Ascending aorta (tissue), 2 donors: ENCODE results near the gene SPDYE16. TPM values are rescaled to one million over a fixed set of nuclear protein-coding genes. Genes with fewer than 3 reads are reported as not detected.
"Not testable (repeated sequence)": the region's sequence is repeated elsewhere in the genome, so short reads cannot be mapped to it uniquely, and the experiment has no call there.

Experiments
- DNase-seq, 2 donors: peaks; one replicate each; pipeline ENCODE4 v3.0.0-alpha.2; 2019; ENCODE audit warnings: low spot score in 2 of 2
- H3K27ac ChIP-seq, 2 donors: fragments of 200-600 bp; sonication (generic); one replicate each; pipeline ENCODE4 v1.5.1; 2016 to 2017; ENCODE audit warnings: mild to moderate bottlenecking in 1 of 2
- H3K27me3 ChIP-seq: fragments of 200-600 bp; sonication (generic); one replicate; pipeline ENCODE4 v1.5.1; 2017
- H3K36me3 ChIP-seq, 2 donors: fragments of 200-600 bp; sonication (generic); one replicate each; pipeline ENCODE4 v1.5.1; 2016
- H3K4me1 ChIP-seq, 2 donors: fragments of 200-600 bp; sonication (generic); one replicate each; pipeline ENCODE4 v1.5.1; 2016 to 2017; ENCODE audit warnings: mild to moderate bottlenecking in 1 of 2
- H3K4me3 ChIP-seq, 2 donors: fragments of 200-600 bp; sonication (generic); one replicate each; pipeline ENCODE4 v1.5.1; 2016 to 2017; ENCODE audit warnings: mild to moderate bottlenecking in 1 of 2
- H3K9me3 ChIP-seq, 2 donors: fragments of 200-600 bp; sonication (generic); one replicate each; pipeline ENCODE4 v1.5.1; 2016
- intact Hi-C: fragments of 100-400 bp; cut with DNase I; formaldehyde crosslinking; loops from one replicate; pipeline ENCODE4 v1.15.1; 2023
- total RNA-seq: library from RNA; depleted of rRNA; stranded (reverse); fragments of >200 nt; gene quantifications from one replicate; pipeline ENCODE4 v1.1.0, GENCODE V29; 2016
- TF ChIP-seq, protein P1 (sequence below), 3 experiments: fragments of 200-600 bp in 2 of 3; fragments of 450-650 bp in 1 of 3; sonication (generic) in 2 of 3; IDR thresholded peaks; one replicate each; pipeline ENCODE4 v1.5.1; 2016 to 2019; ENCODE audit warnings: antibody characterized with exemption in 3 of 3, mild to moderate bottlenecking in 1 of 3, moderate library complexity in 1 of 3

Gene SPDYE16
- total RNA-seq, 1 donor from 2014 or later, result not detected

DNA sequence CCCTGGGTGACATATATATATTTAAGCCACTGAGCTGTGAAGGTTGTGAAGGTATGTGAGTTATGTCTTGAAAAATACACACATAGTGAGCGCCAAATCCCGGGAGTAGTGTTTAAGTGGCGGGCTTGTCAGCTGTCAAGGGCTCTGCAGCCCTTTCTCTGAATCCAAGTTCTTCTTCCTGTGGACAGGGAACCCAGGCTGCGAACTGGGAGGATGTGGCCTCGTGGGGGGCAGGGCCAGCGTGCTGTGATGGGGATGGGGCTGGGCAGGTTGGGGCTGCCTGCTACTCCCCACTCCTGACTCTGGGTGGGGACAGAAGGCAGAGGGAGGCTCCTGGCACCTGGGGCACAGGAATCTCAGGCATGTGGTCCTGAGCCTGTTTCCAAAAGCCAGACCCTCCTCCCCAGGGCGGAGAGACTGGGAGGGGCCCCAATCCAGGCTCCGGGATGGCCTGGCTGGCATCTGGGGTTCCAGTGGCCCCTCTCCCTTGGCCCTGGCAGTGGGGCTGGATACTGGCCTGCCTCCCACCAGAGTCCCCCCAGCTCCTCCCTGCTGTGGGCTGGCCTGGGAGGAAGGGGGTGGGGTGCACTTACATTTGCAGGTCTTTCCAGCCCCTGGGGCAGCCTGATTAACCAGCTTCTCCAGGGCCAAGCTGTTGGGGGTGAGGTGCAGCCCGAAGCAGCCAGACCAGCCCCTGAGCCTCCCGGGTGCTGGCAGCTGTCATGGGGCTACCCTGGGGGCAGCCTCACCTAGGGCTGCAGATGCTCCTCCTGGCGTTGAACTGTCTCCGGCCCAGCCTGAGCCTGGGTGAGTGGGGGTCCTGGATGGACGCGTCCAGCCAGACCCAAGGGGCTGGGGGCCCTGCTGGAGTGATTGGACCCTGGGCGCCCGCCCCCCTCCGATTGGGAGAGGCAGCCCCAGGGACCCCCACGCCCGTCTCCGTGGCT lies 32.9 kb downstream of the SPDYE16 start, which contains the start of gene UPK3B:
Gene UPK3B (plus strand): TSS at position 622 of the 947 bp plus-strand sequence. CDS start 101 bp downstream, at position 723.
- intact Hi-C loops, result no loop called here
- Histone ChIP-seq H3K27ac (no peak within 1 kb of the TSS), H3K4me1 (no peaks in the 10 kb centered on the region), H3K36me3 (peaks cover 10 to 12% of the 10 kb centered on the region in 2 donors), H3K27me3 (no peaks in the 10 kb centered on the region), H3K9me3 (no peaks in the 10 kb centered on the region), H3K4me3 (no peak within 1 kb of the TSS)
- TF ChIP-seq, protein P1, sequence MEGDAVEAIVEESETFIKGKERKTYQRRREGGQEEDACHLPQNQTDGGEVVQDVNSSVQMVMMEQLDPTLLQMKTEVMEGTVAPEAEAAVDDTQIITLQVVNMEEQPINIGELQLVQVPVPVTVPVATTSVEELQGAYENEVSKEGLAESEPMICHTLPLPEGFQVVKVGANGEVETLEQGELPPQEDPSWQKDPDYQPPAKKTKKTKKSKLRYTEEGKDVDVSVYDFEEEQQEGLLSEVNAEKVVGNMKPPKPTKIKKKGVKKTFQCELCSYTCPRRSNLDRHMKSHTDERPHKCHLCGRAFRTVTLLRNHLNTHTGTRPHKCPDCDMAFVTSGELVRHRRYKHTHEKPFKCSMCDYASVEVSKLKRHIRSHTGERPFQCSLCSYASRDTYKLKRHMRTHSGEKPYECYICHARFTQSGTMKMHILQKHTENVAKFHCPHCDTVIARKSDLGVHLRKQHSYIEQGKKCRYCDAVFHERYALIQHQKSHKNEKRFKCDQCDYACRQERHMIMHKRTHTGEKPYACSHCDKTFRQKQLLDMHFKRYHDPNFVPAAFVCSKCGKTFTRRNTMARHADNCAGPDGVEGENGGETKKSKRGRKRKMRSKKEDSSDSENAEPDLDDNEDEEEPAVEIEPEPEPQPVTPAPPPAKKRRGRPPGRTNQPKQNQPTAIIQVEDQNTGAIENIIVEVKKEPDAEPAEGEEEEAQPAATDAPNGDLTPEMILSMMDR (IDR thresholded peaks at IDR 0.05), result no peak
- no peak for DNase-seq

DNA sequence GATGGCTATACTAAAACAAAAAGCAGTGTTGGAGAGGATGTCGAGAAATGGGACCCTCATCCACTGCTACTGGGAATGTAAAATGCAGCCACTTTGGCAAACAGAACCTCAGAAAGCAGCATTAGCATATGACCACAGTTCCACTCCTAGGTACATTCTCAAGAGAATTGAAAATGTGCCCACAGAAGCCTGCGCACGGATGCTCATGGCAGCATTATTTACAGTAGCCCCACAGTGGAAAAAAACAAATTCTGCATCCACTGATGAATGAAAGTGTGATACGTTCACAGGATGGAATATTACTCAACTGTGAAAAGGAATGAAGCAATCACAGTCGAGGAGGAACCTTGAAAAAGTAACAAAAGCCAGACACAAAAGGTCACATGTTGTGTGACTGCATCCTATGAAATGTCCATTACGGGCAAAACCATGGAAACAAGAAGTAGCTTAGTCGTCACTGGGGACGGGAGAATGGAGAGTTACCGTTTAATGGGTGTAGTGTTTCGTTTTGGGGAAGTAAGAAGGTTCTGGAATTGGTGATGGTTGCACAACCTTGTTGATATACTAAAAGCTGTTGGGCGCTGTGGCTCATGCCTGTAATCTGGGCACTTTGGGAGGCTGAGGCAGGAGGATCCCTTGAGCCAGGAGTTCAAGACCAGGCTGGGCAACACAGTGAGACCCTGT lies 35.2 kb downstream of the SPDYE16 start:
- Histone ChIP-seq H3K9me3 (no peaks in the 10 kb centered on the region), H3K36me3 (peaks cover 14 to 22% of the 10 kb centered on the region in 2 donors), H3K4me3 (no peak overlapping the region), H3K27ac (no peak overlapping the region), H3K4me1 (no peaks in the 10 kb centered on the region), H3K27me3 (no peaks in the 10 kb centered on the region)
- DNase-seq, result no peak
- TF ChIP-seq, protein P1 (IDR thresholded peaks at IDR 0.05), result no peak
- intact Hi-C loops, result no loop called here

DNA sequence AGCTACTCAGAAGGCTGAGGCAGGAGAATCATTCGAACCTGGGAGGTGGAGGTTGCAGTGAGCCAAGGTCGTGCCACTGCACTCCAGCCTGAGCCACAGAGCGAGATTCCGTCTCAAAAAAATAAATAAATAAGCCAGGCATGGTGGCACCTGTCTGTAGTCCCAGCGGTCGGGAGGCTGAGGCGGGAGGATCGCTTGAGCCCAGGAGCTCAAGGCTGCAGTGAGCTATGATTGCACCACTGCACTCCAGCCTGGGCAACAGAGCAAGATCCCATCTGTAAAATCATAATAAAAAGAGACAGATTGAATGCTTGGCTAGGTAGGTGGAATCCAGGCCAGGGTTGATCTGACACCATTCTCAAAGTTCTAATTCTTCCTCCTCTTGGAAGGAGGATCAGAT lies 36.5 kb downstream of the SPDYE16 start:
- H3K27ac ChIP-seq, DNase-seq, H3K9me3 ChIP-seq, H3K4me1 ChIP-seq, intact Hi-C loops, H3K4me3 ChIP-seq, H3K27me3 ChIP-seq: not testable (repeated sequence)
- peaks cover 15 to 30% of the 10 kb centered on the region in 2 donors for H3K36me3 ChIP-seq

DNA sequence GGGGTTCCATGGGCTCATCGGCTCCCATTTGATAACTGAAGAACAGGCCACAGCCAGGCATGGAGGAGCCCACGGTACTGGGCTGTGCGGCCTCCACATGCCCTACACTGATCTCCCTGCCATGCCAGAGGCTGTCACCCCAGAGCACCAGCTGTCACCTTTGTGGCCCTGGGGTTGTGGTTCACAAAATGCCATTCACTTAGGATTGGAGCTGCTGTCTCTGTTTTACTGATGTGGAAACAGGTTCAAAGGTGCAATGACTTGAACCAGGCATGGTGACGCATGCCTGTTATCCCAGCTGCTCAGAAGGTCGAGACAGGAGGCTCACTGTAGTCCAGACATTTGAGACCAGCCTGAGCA lies 37.0 kb downstream of the SPDYE16 start:
- Histone ChIP-seq H3K36me3 (peaks cover 15 to 30% of the 10 kb centered on the region in 2 donors), H3K27me3 (no peaks in the 10 kb centered on the region), H3K27ac (no peak overlapping the region), H3K4me1 (no peaks in the 10 kb centered on the region), H3K9me3 (no peaks in the 10 kb centered on the region), H3K4me3 (no peak overlapping the region)
- DNase-seq, result no peak
- TF ChIP-seq, protein P1 (IDR thresholded peaks at IDR 0.05), result no peak
- intact Hi-C loops, result no loop called here

DNA sequence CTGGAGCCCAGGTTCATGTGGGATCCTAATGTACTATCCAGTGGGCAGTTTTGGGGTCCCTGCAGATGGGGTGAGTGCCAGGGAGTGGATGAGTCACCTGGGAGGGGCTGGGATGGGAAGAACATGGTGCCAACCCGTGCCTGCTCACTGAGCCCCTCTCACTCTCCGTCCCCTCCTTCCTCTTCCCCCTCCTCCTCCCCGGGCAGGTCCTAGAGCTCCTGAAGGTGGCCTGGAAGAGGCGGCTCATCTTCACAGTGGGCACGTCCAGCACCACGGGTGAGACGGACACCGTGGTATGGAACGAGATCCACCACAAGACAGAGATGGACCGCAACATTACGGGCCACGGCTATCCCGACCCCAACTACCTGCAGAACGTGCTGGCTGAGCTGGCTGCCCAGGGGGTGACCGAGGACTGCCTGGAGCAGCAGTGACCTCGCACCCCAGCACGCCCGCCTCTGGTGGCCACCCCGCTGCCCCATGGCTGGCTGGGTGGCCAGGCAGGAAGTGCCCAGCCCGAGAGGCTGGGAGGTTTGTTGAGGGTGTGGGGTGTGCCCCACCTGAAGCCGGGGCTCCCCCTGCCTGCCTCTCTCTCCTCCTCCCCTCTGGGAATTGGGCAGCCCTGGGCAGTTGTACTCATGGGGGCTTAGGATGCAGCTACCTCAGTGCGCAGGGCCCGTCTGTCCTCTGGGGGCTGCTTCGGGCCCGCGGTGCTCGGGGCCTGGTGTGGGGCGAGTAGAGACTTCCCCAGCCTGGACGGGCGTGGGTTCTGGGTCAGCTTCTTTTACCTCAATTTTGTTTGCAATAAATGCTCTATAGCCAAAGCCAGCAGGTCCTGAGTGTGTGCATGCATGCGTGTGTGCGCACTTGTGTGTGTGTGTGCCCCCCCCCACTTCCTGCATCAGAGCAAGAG lies 37.7 kb downstream of the SPDYE16 start:
- intact Hi-C loops, result no loop called here
- no peak for DNase-seq

DNA sequence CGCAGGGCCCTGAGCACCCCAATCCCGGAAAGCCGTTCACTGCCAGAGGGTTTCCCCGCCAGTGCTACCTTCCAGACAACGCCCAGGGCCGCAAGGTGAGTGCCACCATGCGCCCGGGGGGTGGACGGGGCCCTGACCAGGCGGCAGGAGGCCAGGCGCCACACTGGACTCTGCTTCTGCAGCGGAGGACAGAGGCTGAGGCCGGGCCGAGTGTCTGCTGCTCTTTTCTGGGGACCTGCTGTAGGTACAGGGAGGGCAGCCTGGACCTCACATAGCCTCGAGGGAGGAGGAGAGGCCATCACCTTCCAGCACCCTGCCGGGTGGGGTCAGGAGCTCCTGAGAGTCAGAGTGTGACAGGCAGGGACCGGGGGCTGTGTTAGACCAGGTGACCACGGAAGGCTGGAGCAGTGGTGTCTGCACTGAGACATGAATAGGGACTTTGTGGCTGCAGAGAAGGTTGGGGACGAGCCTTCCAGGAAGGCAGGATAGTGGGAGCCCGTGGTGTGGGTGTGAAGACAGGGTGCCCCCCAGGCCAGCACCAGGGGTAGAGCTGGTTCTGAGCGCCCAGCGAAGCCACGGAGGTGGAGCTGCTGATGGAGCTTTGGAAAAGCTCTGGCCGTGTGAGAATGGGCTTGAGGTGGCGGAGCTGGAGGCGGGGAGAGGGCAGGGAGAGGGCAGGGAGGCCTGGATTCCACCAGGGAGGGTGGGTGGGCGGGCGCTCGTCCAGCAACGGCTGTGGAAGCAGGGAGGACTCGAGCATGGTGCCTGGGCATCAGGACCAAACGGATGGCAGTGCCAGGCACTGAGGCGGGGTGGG lies 38.5 kb downstream of the SPDYE16 start:
- peaks cover 15 to 30% of the 10 kb centered on the region in 2 donors for H3K36me3 ChIP-seq
- DNase-seq, intact Hi-C loops, H3K9me3 ChIP-seq, H3K4me1 ChIP-seq, H3K4me3 ChIP-seq, H3K27ac ChIP-seq, H3K27me3 ChIP-seq: not testable (repeated sequence)

More for the DNA sequence above, 37.7 kb downstream of the SPDYE16 start:
- Histone ChIP-seq H3K27ac (no peak overlapping the region), H3K4me3 (no peak overlapping the region), H3K9me3 (no peaks in the 10 kb centered on the region), H3K27me3 (no peaks in the 10 kb centered on the region), H3K36me3 (peaks cover 15 to 30% of the 10 kb centered on the region in 2 donors), H3K4me1 (no peaks in the 10 kb centered on the region)
- TF ChIP-seq, protein P1 (IDR thresholded peaks at IDR 0.05), result no peak

DNA sequence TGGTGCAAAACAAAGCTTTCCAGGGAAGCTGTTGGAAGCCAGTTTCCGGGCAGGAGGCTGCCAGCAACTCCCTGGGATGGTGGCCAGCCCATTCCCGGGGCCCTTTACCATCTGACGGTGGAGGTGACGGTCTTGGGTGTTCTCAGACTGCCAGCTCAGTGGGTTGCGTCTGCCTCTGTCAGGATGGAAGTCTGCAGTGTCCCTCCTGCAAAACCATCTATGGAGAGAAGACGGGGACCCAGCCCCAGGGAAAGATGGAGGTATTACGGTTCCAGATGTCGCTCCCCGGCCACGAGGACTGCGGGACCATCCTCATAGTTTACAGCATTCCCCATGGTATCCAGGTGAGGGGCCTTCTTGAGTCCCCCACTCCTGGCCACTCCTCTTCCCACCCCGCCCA lies 39.9 kb downstream of the SPDYE16 start:
- peaks cover 15 to 30% of the 10 kb centered on the region in 2 donors for H3K36me3 ChIP-seq
- H3K27ac ChIP-seq, intact Hi-C loops, H3K4me3 ChIP-seq, H3K9me3 ChIP-seq, H3K27me3 ChIP-seq, H3K4me1 ChIP-seq, DNase-seq: not testable (repeated sequence)

DNA sequence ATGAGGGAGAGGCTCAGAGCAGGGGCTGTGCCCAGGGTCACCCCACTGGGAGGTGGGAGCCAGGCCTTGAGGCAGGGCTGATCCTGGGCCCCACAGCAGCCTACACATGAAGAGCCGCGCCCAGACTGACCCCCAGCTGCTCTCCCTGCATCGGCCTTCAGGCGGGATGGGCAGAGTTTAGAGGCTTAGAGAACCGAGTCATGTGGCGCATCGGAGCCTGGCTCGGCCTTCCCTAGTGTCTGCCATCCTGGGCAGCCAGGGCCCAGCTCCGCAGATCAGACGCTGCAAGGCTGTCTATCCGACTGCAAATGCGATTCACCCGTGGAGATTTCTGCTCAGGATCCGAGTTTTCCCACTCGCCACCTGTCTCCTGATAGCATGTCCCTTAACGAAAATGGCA lies 40.3 kb downstream of the SPDYE16 start:
- H3K36me3 ChIP-seq, result peaks cover 15 to 30% of the 10 kb centered on the region in 2 donors
- H3K27ac ChIP-seq, intact Hi-C loops, DNase-seq, H3K27me3 ChIP-seq, H3K4me3 ChIP-seq, H3K4me1 ChIP-seq, H3K9me3 ChIP-seq: not testable (repeated sequence)
